Smooth muscle cell (in vitro differentiated cells): ENCODE results near the gene CEMIP2. TPM values are rescaled to one million over a fixed set of nuclear protein-coding genes. Genes with fewer than 3 reads are reported as not detected.

Experiments
- DNase-seq: peaks from one replicate; lab custom pipeline; 2025; ENCODE audit not compliant: unreplicated experiment; lab: John Stamatoyannopoulos, UW
- H2AFZ ChIP-seq: fragments of 200-600 bp; sonication (generic); 2 replicates; pipeline ENCODE4 v1.6.0; 2016; ENCODE audit warnings: antibody characterized with exemption, low read depth, mild to moderate bottlenecking
- H3F3A ChIP-seq: fragments of 200-600 bp; sonication (generic); 2 replicates; pipeline ENCODE4 v1.6.0; 2017; ENCODE audit warnings: antibody characterized with exemption, low read depth
- H3K27ac ChIP-seq: fragments of 200-600 bp; sonication (generic); 2 replicates; pipeline ENCODE4 v1.5.1; 2016; ENCODE audit warnings: low read depth, mild to moderate bottlenecking
- H3K27me3 ChIP-seq: fragments of 200-600 bp; sonication (generic); 2 replicates; pipeline ENCODE4 v1.6.1; 2016; ENCODE audit warnings: low read depth, mild to moderate bottlenecking
- H3K36me3 ChIP-seq: fragments of 200-600 bp; sonication (generic); 2 replicates; pipeline ENCODE4 v1.5.1; 2016; ENCODE audit warnings: low read depth
- H3K4me1 ChIP-seq: fragments of 200-600 bp; sonication (generic); 2 replicates; pipeline ENCODE4 v1.5.1; 2016; ENCODE audit warnings: low read depth
- H3K4me2 ChIP-seq: fragments of 200-600 bp; sonication (generic); 2 replicates; pipeline ENCODE4 v1.6.0; 2016; ENCODE audit warnings: mild to moderate bottlenecking
- H3K4me3 ChIP-seq: fragments of 200-600 bp; sonication (generic); 2 replicates; pipeline ENCODE4 v1.5.1; 2016; ENCODE audit warnings: mild to moderate bottlenecking
- H3K79me2 ChIP-seq: fragments of 200-600 bp; sonication (generic); 2 replicates; pipeline ENCODE4 v1.6.0; 2016; ENCODE audit warnings: low read depth, mild to moderate bottlenecking
- H3K9ac ChIP-seq: fragments of 200-600 bp; sonication (generic); 2 replicates; pipeline ENCODE4 v1.6.0; 2016; ENCODE audit warnings: low read depth
- H3K9me3 ChIP-seq: fragments of 200-600 bp; sonication (generic); replicated peaks from 2 replicates; pipeline ENCODE4 v1.5.1; 2016; ENCODE audit warnings: low read depth
- H4K20me1 ChIP-seq: fragments of 200-600 bp; sonication (generic); 2 replicates; pipeline ENCODE4 v1.6.0; 2016; ENCODE audit warnings: low read depth
- WGBS: methylation state at CpG from one replicate; pipeline ENCODE4 v1.1.7; 2016; ENCODE audit warnings: low lambda C conversion rate; 5-methylcytosine and 5-hydroxymethylcytosine counted together
- polyA plus RNA-seq: library from polyadenylated mRNA; unstranded; fragments of >200 nt; fragmentation: Nextera tagmentation; extraction: Ambion mirVana; gene quantifications from 2 replicates; pipeline ENCODE4 v1.2.1, GENCODE V29; 2016
- total RNA-seq: library from RNA; depleted of rRNA; stranded (reverse); fragments of >200 nt; gene quantifications from 2 replicates; pipeline ENCODE4 v1.2.3, GENCODE V29; 2014
- TF ChIP-seq, protein P1 (sequence below): fragments of 200-600 bp; sonication (generic); IDR thresholded peaks from 2 replicates; pipeline ENCODE4 v1.5.1; 2017; ENCODE audit warnings: borderline replicate concordance, mild to moderate bottlenecking, antibody characterized with exemption; ENCODE audit not compliant: insufficient read depth, poor library complexity, severe bottlenecking

Gene CEMIP2
- total and polyA plus RNA-seq, 2 experiments from 2014 or later: 46.1 to 103 TPM

- H3F3A ChIP-seq: peaks cover 35% of the 10 kb centered on the region
- peaks cover 8% of the 10 kb centered on the region for H3K36me3 ChIP-seq
- H3K4me3 ChIP-seq: no peak overlapping the region
- peaks cover 4% of the 10 kb centered on the region for H3K79me2 ChIP-seq
- WGBS: 92% methylated on average over 7 of the region's 7 CpGs
- no peak for DNase-seq
- peak overlapping the region; percentile 97 for H3K27ac ChIP-seq
- H3K9ac ChIP-seq: no peak overlapping the region
- no peaks in the 10 kb centered on the region for H3K27me3 ChIP-seq
- H3K9me3 ChIP-seq: no peaks in the 10 kb centered on the region
- H3K4me1 ChIP-seq: peaks cover 23% of the 10 kb centered on the region
- TF ChIP-seq, protein P1, sequence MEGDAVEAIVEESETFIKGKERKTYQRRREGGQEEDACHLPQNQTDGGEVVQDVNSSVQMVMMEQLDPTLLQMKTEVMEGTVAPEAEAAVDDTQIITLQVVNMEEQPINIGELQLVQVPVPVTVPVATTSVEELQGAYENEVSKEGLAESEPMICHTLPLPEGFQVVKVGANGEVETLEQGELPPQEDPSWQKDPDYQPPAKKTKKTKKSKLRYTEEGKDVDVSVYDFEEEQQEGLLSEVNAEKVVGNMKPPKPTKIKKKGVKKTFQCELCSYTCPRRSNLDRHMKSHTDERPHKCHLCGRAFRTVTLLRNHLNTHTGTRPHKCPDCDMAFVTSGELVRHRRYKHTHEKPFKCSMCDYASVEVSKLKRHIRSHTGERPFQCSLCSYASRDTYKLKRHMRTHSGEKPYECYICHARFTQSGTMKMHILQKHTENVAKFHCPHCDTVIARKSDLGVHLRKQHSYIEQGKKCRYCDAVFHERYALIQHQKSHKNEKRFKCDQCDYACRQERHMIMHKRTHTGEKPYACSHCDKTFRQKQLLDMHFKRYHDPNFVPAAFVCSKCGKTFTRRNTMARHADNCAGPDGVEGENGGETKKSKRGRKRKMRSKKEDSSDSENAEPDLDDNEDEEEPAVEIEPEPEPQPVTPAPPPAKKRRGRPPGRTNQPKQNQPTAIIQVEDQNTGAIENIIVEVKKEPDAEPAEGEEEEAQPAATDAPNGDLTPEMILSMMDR: no peak
- peaks cover 8% of the 10 kb centered on the region for H4K20me1 ChIP-seq
- H3K4me2 ChIP-seq: no peak overlapping the region
- H2AFZ ChIP-seq: no peak overlapping the region
These were observed 82.3 kb downstream of the CEMIP2 start for GRCh38 chr9:71685988-71686387.

DNA sequence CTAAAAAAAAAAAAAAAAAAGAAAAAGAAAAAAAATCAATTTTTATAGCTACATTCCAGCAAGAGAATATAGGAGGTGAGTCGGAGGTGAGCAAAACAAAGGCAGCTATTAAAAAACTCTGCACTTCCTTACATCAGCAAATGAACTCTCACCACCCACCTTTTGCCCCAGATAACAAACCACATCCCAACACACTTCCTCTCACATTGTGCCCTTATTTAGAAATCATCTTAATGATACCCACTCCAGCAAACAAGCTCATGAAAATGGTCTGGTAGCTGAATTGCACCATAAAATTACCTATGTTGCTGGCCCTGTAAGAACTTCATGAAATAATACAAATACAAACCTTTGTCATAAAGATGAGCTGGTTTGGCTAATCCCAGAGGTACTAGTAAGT, 82.9 kb downstream of the CEMIP2 start:
- no peak overlapping the region for H3K4me3 ChIP-seq
- peaks cover 40% of the 10 kb centered on the region for H3F3A ChIP-seq
- no peak overlapping the region for H2AFZ ChIP-seq
- TF ChIP-seq, protein P1: no peak
- peaks cover 2% of the 10 kb centered on the region for H4K20me1 ChIP-seq
- no peak overlapping the region for H3K9ac ChIP-seq
- H3K79me2 ChIP-seq: peaks cover 4% of the 10 kb centered on the region
- WGBS: 63% methylated on average over 1 of the region's 1 CpG
- no peak overlapping the region for H3K4me2 ChIP-seq
- H3K36me3 ChIP-seq: peaks cover 8% of the 10 kb centered on the region
- no peak for DNase-seq
- peak overlapping the region; percentile 97 for H3K27ac ChIP-seq
- peaks cover 29% of the 10 kb centered on the region for H3K4me1 ChIP-seq
- H3K27me3 ChIP-seq: no peaks in the 10 kb centered on the region
- no peaks in the 10 kb centered on the region for H3K9me3 ChIP-seq

- TF ChIP-seq, protein P1: no peak
- no peak for DNase-seq
- WGBS: 72% methylated on average over 2 of the region's 2 CpGs
- no peak overlapping the region for H3K4me3 ChIP-seq
- H3F3A ChIP-seq: peaks cover 43% of the 10 kb centered on the region
- peaks cover 4% of the 10 kb centered on the region for H3K79me2 ChIP-seq
- H3K9ac ChIP-seq: peak overlapping the region; percentile 9
- peak overlapping the region; percentile 97 for H3K27ac ChIP-seq
- peak overlapping the region; percentile 48 for H3K4me2 ChIP-seq
- H3K9me3 ChIP-seq: no peaks in the 10 kb centered on the region
- no peaks in the 10 kb centered on the region for H3K27me3 ChIP-seq
- no peak overlapping the region for H2AFZ ChIP-seq
- H4K20me1 ChIP-seq: no peaks in the 10 kb centered on the region
- H3K4me1 ChIP-seq: peaks cover 35% of the 10 kb centered on the region
- H3K36me3 ChIP-seq: peaks cover 8% of the 10 kb centered on the region
These were observed 83.7 kb downstream of the CEMIP2 start for GRCh38 chr9:71684566-71684965.

- Histone ChIP-seq H3K4me1 (peaks cover 35% of the 10 kb centered on the region), H3K9ac (no peak overlapping the region), H2AFZ (no peak overlapping the region), H4K20me1 (no peaks in the 10 kb centered on the region), H3K9me3 (no peaks in the 10 kb centered on the region), H3K27me3 (no peaks in the 10 kb centered on the region), H3K79me2 (peaks cover 2% of the 10 kb centered on the region), H3K4me2 (peak overlapping the region; percentile 48), H3F3A (peaks cover 43% of the 10 kb centered on the region), H3K4me3 (no peak overlapping the region), H3K27ac (peak overlapping the region; percentile 97), H3K36me3 (peaks cover under 1% of the 10 kb centered on the region)
- DNase-seq: peak; percentile 10
- TF ChIP-seq, protein P1: peak; percentile 52
- 18% methylated on average over 9 of the region's 9 CpGs for WGBS
These were observed 84.6 kb downstream of the CEMIP2 start for GRCh38 chr9:71683598-71684235.
